Stimulated activated CD8-positive, alpha-beta memory T cell treated with anti-CD3 and anti-CD28 coated beads, Interleukin-7, amount 100 ng/mL, for 48 hours (primary cell): ENCODE data around the gene CCK.

Experiments used
- DNase-seq, 2 donors: peaks; one replicate each; pipeline ENCODE4 v3.0.0-alpha.2; 2020; ENCODE audit warnings: low read depth in 1 of 2; ENCODE audit errors: extremely low read depth in 1 of 2

Gene CCK

DNA sequence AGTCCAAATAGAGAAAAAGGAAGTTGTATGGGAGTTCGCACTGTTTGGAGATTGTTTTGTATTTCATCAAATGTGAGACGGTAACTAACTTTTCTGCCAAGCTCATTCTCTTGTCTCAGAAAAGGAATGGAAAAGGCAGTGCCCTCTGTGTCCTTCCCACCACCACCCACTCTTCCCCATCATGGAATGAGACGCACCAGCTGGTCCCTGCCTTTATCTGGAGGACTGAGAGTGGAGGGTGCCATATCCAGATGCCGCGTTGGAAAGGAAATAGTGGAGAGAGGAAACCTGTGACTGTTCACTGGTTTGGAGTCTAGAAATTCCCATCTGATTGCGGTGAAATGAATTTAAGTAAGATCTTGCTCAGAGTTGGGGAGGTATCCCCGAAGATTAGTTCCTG, 3.7 kb upstream of the CCK start:
- DNase-seq: no peak

DNA sequence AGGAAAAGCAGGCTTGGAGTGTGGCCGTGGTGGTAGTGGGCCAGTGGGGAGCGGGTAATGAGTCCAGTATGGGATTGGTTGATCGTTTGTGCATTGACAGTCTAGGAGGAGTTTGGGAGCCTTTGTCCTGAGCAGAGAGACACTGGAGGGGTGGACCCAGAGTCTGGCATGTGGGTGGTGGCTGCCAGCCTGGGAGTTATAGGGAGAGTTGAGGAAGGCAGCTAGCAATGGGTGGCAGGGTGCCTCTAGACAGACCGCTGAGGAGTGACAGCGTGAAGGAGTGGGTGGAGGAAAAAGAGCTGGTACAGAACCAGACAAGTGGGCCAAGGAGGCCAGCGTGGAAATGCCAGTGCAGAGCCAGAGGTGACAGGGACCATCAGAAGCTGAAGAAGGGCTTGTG, 1.9 kb upstream of the CCK start:
- no peak for DNase-seq

DNA sequence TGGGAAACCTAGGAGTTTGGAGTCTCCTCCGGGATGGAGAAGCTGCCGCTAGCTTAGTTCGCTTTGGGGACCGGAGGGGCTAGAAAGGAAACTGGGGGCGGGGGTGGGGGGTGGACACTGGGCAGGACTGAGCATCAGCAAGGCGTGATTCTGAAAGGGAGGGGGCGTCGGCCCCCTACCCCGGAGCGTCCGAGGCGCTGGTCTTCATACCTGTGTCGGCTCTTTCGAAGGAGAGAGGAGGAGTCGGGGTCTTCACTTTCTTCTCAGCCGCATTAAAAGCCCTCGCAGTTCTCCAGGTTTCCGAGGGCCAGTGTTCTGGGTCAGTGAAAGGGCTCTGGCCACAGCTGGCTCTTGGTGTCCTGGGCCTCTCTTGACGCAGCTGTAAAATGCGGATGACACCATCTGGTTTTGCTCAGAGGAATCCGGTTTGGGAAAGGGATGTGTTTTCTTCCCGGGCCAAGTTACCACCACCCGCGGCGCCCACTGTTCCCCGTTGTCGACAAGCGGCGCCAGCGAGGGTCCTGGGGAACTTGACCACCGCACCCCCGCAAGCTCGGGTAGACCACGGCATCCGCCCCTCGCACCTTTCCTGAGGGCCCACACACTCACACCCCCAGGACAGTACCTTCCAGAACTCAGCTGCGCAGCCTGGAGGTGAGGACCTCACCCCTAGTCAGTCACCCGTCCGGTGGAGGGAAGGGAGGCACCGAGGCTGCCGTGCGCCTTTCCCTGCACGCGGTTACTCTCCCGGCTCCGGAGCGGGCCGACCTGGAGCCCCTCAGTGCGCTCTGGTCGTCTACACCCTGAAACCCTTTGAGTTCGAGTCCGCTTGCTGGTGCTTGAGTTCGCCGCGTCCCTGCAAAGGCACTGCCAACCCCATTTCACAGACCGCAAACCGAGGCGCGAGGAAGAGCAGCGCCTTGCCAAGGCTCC, 660 bp downstream of the CCK start:
- no peak for DNase-seq

DNA sequence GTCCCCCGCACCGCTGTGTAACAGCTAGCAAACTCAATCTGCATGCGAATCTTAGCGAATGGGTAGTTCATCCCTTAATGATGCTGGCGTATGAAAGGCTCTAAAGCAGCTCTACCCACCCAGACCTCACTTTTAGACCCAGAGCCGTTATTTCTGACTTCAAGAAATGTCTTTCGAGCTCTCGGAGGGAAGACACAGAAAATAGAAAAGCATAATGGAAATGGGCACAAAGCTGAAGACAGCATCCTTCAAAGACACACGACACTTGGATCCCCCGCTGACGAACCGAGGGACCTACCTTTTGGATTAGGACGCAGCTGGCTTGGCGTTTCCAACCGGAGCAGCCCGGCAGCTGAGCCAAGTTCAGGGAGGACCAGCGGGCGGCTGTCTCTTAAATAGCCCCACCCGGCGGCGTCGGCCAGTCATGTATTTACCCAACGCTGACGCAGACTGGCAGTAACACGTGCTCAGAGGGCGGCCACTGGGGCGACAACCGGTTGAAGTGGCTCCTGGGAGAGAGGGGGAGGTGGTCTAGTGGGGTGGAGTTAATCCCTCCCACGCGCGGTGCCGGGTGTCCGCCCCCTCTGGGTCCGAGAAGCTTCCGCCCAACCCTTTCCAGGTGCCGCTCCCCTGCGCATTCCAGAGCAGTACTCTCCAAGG, 1.5 kb downstream of the CCK start:
- DNase-seq: no peak

DNA sequence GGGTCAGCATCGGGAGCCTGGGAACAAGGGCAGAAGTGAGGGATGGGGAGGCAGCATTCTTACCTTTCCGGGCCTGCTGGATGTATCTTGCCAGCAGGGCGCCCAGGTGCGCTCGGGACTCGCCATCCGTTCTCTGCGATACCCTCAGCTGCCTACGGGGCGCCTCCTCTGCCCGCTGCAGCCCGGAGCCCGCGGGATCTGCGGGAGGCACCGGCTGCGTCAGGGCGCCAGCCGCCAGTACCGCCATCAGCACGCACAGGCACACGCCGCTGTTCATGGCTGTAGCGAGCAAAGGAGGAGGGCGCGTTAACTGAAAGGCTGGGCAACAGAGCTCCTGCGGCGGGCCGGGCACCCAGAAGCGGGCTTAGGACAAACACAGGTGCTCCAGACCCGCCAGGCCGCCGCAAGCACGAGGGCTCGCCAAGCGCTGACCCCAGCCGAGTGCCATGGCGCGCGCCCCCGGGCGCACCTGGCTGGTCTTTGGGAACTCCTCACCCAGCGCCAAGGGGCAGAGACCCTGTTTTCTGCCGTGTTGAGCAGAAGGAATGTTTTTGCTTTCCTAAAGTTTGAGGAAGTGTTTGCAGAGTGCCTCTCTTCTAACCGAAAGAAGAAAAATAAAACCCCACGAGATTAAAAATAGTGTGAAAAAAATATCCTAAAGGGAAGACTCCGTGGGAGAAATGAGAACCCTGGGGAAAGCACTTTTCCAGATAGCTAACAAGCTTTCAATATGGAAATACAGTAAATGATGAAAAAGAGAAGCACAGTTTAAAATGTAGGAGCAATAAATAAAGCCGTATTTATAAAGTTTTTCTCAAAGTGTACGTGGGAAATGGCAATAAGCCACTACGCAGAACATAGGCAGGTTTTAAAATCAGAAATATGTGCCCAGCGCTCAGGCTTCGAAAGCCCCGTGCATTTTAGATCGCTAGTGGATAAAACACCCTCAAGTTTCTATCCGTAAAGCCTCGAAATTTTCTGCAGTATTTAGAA, 2.3 kb downstream of the CCK start:
- DNase-seq: peak in 1 of 2 donors; percentile 5

DNA sequence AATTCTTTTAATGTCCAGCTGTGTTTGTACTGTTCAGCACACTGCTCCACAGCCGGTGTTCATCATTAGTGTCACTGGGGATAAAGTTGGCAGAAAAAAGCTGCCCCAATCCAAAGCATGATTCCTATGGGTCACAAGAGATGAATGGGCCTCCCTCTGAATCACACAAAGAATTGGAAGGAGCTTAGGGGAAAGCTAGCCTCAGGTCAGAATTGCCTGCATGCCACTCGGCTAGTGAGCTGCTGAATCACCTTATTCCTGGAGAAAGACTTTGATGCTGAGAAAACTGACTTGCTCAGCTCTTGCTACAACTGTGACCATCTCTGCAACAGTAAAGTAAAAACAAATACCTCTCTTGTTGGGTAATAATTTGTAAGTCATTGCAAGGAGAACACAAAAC, 3.5 kb downstream of the CCK start:
- no peak for DNase-seq

DNA sequence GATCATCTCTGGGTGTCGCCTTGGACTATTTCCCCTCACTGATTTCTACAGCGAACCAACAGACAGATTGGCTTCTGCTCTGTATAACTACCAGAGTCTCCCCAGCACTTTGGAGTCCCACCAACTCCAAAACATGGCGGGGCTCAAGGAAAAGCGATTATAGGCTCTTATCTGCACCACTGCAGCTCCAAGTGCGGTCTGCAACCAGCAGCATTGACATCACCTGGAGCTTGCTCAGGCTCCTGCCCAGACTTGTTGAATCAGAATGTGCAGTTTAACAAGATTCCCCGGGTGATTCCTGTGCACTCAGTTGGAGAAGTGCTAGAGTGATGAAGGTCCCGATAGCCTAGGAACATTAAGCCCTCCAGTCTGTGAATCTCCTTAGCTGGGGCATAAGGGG, 9.0 kb downstream of the CCK start:
- no peak for DNase-seq

DNA sequence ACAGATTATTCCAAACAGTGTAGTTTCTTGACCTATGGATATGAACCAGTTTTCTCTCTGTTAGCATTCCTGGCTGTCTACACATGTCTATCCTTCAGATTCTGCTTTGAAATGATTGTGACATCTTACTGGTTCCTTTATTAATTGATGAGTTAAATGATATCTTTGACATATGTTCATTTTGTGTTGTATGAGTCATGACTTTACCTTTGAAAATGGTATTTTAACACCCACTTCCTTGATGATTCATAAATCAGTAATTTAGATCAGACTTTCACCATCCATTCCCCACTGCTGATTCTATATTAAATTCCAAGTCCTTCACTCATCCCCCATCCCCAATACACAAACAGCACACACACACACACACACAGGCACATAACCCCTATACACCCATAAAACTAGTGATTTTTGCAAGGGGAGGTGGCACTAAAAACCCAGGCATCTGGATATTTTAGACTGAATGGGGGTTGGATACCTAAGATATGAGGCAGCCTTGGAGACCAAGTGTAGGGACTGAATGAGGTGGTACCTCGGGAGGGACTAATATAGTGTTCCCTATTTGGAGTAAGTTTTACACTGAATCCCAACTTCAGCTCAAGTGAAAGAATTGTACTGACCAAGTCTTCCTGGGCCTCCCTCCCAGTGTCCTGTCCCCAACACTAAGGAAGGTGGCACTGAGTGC, 9.7 kb downstream of the CCK start:
- no peak for DNase-seq

DNA sequence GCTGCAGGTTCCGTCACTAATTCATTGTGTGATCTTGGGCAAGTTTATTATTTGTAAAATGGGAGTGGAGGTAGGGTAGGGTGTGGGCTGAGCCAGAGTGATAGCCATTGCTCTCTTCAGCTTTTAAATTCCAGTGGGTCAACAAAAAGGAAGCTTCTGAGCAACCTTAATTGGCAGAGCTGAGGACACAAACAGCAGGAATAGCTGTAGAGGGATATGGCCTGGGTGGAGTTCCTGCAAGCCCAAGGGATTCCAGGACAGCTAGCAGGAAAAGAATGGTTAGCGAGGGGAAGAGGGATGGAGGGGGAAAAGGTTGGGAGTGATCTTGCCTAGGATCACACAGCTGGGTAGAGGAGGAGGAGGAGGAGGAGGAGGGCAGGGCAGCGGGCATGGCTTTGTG, 11.4 kb downstream of the CCK start:
- DNase-seq: no peak

DNA sequence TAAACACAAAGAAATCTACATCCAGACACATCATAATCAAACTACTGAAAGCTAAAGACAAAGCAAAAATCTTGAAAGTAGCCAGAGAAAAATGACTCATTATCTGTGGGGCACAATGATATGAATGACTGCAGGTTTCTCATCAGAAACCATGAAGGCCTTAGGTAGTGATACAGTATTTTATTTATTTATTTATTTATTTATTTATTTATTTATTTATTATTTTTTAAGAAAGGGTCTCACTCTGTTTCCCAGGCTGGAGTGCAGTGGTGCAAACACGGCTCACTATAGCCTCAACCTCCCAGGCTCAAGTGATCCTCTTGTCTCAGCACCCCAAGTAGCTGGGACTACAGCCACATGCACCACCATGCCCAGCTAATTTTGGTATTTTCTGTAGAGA, 15.2 kb downstream of the CCK start:
- no peak for DNase-seq

DNA sequence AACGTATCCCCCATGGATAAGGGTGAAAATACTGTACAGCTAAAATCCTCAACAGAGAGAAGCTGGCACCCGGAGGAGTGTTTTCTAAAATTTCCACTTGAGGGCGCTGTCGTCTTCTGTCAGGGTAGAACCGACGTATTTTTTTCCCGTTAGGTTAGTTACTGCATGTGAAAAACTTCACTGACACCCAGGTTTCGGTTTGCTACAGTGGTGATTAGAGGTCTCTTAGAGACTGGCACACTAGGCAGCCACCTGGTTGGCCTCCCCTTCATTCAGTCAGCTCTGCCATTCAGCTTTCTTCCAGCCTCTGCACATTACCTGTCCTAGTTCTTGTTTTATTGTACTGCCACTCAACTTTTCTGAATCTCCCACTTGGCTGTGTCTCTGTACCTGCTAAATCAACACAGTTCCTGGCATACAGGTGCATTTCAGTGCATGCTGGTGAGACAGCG, 18.4 kb downstream of the CCK start:
- peak; percentile 21 to 26 for DNase-seq

DNA sequence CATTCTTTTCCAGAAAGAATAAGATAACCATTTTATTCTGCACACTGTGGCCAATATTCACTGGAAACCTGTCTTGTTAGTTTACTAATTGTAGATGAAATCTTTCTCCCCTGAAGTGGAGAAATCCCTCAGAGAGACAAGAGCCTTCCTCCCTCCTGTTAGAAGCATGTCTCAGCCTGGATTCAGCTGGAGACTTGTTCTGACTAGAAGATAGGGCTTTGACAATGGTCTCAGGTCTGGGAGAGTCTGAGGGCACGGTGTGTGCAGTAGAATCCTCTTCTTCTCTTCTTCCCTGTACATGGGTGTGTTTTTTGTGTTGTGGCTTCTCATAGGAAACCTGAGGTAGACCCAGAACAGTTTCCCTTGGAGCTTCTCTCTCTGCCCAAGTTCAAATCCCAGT, 19.9 kb downstream of the CCK start:
- no peak for DNase-seq

DNA sequence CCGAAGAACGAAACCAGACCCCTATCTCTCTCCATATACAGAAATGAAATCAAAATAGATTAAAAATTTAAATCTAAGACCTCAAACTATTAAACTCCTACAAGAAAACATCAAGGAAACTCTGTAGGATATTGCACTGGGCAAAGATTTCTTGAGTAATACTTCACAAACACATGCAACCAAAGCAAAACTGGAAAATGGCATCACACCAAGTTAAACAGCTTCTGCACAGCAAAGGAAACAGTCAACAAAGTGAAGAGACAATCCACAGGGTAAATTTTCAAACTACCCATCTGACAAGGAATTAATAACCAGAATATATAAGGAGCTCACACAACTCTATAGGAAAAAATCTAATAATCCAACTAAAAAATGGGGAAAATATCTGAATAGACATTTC, 29.4 kb downstream of the CCK start:
- no peak for DNase-seq

DNA sequence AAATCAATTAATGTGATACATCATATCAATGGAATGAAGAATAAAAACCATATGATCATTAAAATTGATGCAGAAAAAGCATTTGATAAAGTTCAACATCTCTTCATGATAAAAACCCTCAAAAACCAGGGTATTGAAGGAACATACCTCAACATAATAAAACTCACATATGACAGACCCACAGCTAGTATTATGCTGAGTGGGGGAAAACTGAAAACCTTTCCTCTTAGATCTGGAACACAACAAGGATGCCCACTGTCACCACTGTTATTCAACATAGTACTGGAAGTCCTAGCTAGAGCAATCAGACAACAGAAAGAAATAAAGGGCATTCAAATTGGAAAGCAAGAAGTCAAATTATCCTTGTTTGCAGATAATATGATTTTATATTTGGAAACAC, 30.5 kb downstream of the CCK start:
- no peak for DNase-seq

DNA sequence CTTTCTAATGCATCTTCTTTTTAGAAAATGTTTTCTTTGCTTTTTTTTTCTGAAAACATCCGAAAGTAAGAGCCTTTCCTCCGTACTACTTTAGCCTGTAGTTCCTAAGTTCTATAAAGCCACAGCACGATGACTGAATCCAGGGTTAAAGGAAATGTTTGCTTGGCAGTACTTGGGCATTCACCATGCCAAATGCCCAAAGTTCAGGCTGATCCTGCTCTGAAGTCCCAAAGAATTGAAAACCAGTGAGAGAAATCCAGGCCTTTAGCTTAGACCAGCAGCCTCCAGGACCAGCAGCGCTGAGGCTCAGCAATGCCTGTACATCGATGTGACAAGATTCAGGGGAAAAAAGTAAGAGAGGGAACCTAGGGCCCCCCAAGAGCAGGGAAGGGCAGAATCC, 35.1 kb downstream of the CCK start:
- DNase-seq: no peak

DNA sequence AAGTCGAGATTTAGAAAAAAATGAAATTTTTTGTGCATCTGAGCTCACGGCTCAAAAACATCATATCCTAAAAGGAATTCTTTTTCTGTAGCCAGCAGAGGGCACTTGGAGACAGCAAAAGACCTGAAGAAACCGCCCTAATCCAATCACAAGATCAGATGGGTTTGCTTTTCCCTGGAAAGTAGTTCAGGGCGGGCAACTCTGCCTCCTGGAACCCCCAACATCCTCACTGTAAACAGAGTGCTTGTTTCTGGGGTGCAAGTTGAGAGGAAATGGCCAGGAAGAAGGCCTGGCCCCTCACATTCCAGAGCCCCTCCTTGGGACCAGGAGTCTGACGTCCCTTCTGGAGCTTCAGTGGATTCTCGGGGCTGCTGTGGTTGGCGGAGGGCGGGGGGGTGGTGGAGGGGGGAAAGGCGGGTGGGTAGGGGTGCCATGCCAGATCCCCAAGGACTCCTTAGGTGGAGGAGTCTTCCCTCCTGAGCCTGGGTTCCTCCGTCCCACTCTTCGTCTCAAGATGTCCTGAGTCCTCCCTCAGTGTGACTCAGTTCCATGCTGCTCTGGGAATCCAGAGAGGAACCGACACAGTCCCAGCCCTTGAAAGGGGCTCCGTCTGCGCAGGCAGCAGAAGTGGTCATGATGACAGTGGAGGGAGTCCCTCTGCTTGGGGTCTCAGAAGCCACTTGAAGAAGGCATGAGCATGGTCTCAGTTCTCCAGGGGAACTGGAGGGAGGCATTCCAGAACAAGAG, 35.9 kb downstream of the CCK start:
- no peak for DNase-seq

DNA sequence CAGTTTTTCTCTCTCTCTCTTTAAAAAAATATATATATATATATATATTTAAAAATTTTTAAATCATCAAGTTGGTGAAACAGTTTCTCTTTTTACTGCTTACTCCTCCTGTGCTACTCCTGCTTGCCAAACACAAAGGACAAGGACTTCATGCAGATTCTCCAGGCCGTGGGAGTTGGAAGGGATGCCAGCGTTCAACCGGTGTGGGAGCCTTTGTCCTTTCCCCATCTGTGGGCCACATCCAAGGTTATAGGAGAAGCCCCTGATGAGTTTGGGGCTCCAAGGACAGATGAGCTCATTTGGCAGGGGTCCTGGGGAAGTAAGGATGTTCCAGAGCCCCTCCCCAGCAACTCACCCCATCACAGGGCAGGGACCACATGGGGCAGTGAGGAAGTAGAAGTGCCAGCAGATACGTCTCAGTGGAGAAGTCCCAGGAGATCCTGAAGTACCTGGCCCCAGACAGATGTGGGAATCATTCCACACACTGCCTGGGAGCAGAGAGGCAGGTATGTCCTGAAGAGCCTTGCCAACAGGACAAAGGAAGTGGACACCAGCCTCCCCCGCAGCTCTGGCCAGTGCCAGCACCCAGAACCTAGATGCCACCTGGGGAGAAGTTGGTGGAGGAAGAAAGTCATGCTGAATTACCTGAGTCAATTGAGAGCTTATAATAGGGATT, 36.6 kb downstream of the CCK start:
- no peak for DNase-seq

DNA sequence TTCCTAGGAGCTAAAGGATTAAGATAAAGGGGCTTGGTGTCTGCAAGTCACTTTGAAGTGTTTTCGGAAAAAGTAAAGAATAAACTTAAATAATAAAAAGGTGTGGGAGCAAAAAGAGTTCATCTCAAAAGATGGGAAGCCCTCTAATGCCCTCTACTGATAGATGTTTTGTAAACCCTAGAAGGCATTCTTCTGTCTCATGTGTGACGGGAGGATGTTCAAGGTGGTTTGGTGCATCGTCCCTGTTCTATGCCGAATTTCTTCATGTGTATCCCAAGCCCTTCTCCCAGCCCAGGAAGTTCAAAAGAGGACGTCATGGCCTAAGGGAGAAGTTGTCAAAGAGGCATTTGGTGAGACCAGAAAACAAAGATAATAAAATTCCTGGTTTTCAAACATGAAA, 37.2 kb downstream of the CCK start:
- no peak for DNase-seq
